Activated gamma-delta T cell treated with Interleukin-2 at 50 U/mL for 16 hours (primary cell): Measurements from ENCODE around the gene TSEN34.
"Not testable (repeated sequence)": the region's sequence is repeated elsewhere in the genome, so short reads cannot be mapped to it uniquely, and the experiment has no call there.

Experiments
- DNase-seq: peaks from one replicate; pipeline ENCODE4 v3.0.0-alpha.2; 2020

Gene TSEN34

GRCh38 chr19:54209811-54210494, 18.8 kb downstream of the TSEN34 start:
- no peak for DNase-seq

- no peak for DNase-seq
These were observed 20.1 kb downstream of the TSEN34 start for GRCh38 chr19:54211235-54211634.

- not testable (repeated sequence) for DNase-seq
These were observed 23.1 kb downstream of the TSEN34 start for GRCh38 chr19:54214217-54214616.

GRCh38 chr19:54214734-54215133, 23.6 kb downstream of the TSEN34 start:
- not testable (repeated sequence) for DNase-seq

- DNase-seq = no peak
These were observed 25.8 kb downstream of the TSEN34 start for GRCh38 chr19:54216869-54217268.

GRCh38 chr19:54217517-54218247, 26.6 kb downstream of the TSEN34 start:
- not testable (repeated sequence) for DNase-seq

GRCh38 chr19:54218259-54218658, 27.2 kb downstream of the TSEN34 start:
- DNase-seq = no peak

- no peak for DNase-seq
These were observed 28.0 kb downstream of the TSEN34 start for GRCh38 chr19:54218960-54219661.

- not testable (repeated sequence) for DNase-seq
These were observed 28.6 kb downstream of the TSEN34 start for GRCh38 chr19:54219702-54220101.

- not testable (repeated sequence) for DNase-seq
These were observed 30.8 kb downstream of the TSEN34 start for GRCh38 chr19:54221947-54222346.

GRCh38 chr19:54222474-54223276, 31.6 kb downstream of the TSEN34 start, which contains the start of gene LILRB3:
Gene LILRB3, minus strand, starts transcription at chr19:54223007. Its CDS starts 31 bp downstream, at chr19:54222976.
- not testable (repeated sequence) for DNase-seq

- not testable (repeated sequence) for DNase-seq
These were observed 32.3 kb downstream of the TSEN34 start for GRCh38 chr19:54223277-54223936.

- DNase-seq = not testable (repeated sequence)
These were observed 32.8 kb downstream of the TSEN34 start for GRCh38 chr19:54223937-54224281.

- DNase-seq = not testable (repeated sequence)
These were observed 33.5 kb downstream of the TSEN34 start for GRCh38 chr19:54224619-54225018.

GRCh38 chr19:54229146-54229545, 38.0 kb downstream of the TSEN34 start:
- DNase-seq = no peak

GRCh38 chr19:54230031-54230430, 38.9 kb downstream of the TSEN34 start:
- no peak for DNase-seq

GRCh38 chr19:54231077-54231931, 40.2 kb downstream of the TSEN34 start:
- DNase-seq = peak; percentile 89

GRCh38 chr19:54233941-54234340, 42.8 kb downstream of the TSEN34 start:
- no peak for DNase-seq

- not testable (repeated sequence) for DNase-seq
These were observed 48.6 kb downstream of the TSEN34 start for GRCh38 chr19:54239491-54240371.
